ENCODE results near the gene ADGRL2.

DNA sequence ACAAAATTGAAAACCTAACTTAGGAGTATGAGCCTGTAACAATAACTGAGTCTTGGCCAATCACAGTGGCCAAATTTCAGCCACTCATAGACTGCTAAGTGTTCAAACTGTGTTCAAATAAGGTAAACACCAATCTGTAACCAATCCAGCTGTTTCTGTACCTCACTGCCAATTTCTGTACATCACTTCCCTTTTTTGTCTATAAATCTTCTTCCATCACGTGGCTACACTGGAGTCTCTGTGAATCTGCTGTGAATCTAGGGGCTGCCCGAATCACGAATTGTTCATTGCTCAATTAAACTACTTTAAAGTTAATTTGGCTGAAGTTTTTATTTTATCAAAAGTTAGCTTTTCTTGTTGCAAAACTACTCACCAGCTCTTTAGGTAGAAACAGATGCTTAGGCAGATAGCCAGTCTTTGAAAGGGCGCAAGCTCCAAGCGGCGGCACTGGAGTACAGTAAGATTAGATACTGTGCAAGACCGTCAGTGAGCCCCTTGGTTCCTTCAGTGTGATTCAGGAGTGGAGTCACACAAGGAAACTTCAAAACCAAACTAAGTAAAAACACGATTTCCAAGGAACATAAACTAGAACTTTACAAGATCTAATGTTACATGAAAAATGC lies 43.2 kb upstream of the ADGRL2 start:
- TF ChIP-seq, protein P1, sequence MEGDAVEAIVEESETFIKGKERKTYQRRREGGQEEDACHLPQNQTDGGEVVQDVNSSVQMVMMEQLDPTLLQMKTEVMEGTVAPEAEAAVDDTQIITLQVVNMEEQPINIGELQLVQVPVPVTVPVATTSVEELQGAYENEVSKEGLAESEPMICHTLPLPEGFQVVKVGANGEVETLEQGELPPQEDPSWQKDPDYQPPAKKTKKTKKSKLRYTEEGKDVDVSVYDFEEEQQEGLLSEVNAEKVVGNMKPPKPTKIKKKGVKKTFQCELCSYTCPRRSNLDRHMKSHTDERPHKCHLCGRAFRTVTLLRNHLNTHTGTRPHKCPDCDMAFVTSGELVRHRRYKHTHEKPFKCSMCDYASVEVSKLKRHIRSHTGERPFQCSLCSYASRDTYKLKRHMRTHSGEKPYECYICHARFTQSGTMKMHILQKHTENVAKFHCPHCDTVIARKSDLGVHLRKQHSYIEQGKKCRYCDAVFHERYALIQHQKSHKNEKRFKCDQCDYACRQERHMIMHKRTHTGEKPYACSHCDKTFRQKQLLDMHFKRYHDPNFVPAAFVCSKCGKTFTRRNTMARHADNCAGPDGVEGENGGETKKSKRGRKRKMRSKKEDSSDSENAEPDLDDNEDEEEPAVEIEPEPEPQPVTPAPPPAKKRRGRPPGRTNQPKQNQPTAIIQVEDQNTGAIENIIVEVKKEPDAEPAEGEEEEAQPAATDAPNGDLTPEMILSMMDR (conservative IDR thresholded peaks at IDR 0.05; ENCODE audit: low read depth, low read length), result no peak
- no peak for TF ChIP-seq EZH2 (IDR thresholded peaks at IDR 0.05; ENCODE audit: low read length, unreplicated experiment)
- TF ChIP-seq EZH2phosphoT487 (IDR thresholded peaks at IDR 0.05; ENCODE audit: borderline replicate concordance, low read length), result no peak

All from PC-3 (cell line).